Activated CD8-positive, alpha-beta memory T cell treated with anti-CD3 and anti-CD28 coated beads, Interleukin-2, amount 50 U/mL, for 24 hours (primary cell): ENCODE data around the gene SRCIN1.
A peak's percentile ranks its signal among the peaks of the same experiment; 100 is the strongest.

Experiments
- DNase-seq: peaks from one replicate; pipeline ENCODE4 v3.0.0-alpha.2; 2020; ENCODE audit errors: extremely low read depth

Gene SRCIN1

DNA sequence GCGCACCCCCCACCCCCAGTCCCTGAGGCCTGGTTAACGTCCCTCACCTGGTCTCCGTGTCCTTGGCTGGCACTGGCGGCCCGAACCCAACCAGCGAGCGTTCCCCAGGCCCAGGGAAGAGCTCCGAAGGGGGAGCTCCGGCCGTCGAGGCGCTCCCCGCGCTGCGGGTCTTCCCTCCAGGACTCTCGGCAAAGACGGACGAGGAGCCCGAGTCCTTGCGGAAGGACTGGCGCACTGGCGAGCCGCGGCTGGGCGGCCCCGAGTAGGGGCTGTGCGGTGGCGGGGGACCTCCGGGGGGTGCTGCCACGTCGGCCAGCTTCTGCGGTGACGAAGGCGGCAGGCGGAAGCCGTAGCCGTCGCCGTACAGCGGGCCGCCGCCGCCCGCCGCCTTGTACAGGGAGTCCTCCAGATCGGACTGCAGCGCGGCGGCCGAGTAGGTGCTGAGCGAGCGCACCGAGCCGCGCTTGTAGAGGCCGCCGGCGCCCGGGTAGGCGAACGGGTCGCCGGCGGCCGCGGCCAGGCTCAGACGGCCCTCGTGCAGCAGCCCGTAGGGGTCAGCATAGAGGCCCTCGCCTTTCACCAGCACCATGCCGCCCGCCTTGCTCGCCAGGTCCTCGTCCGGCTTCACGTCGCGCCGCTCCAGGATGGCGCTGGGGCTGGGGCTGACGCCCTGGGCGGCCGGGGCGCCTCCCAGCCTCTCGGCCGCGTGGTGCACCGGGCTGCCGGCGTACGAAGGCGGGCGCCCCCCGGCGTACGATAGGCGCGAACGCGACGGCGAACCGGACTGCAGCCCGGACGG, 44.1 kb downstream of the SRCIN1 start:
- no peak for DNase-seq

DNA sequence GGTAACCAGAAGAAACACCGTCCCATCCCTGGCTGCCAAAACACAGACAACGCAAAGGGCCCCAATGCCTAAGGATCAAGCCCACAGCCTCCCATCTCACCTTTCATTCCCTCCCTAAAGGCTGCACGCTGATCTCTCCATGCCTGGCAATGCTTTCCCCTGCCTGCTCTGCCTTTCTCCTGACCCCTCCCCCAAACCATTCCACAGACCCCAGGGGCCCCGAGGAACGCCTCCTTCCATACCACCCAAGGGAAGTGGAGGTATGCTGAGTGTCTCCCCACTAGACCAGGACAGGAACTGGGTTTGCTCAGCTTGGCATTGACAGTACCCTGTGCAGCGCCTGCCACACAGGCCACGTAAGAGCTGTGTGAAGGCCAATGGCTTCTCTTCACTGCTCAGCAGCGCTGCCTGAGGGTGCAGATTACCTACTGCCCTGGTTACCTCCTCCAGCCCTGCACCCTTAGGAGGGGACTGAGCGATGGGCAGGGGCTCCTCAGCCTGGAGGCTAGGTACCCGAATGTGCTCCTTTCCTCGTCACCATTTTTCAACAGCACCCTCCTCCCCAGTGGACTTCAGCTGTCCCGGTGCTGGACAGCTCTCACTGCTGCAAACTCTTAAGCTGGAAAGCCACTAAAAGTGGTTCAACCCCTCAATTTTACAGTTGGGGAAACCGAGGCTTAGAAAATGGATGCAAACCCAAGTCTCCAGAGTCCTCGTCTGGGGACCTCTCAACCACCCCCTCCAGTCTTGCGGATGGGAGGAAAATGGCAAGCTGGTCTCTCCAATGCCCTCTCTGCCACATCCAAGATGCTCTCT, 45.0 kb downstream of the SRCIN1 start:
- no peak for DNase-seq

DNA sequence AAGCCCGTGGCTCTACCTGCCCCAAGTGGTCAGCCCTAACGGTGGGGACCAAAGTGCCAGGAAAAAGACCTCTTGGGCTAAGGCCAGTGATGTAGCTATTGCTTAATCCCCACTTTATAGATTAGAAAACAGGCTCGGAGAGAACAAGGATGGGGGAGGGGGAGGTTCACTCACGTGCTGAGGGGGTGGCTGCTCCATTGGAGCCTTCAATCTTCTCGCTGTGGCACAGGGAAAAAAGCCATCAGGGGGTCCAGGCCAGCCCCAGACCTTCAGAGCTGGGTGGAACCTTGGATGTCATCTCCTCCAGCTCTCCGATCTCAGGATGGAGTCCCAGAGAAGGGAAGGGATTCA, 45.9 kb downstream of the SRCIN1 start:
- DNase-seq = no peak

DNA sequence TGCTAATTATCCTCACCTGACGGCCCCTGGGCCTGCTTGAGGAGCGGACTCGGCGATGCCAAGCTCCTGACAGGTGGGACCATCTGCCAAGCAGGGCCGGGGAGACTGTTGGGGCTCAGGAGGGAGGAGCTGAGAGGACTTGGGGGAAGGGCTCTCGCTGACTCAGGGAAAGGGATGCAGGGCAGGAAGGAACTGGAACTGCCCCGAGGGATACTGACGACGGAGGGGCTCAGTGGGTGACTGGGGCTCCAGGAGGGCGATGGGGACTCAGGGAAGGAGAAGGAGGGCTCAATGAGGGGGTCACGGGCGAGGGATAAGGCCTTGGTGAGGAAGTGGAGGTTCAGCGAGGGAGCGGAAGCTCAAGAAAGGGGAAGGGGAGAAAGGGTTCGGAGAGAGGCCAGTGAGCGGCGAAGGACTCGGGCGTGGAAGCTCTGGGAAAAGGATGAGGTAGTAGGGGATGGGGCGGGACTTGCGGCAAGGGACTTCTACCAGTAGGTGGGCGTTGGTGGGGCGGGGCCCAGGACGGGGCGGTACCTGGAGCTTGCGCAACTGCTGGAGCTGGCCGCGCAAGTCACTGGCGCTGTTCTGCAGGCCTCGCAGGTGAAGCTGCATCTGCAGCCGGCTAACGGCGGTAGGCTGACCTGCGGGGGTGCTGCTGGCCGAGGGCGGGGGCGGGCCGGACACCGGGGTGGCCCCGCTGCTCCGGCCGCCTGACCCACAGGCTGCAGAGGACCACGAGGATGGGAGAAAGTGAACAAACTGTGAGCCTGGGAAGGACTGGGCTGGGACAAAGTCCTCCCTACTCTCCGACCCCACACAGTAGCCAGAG, 46.5 kb downstream of the SRCIN1 start:
- DNase-seq = peak; percentile 76

DNA sequence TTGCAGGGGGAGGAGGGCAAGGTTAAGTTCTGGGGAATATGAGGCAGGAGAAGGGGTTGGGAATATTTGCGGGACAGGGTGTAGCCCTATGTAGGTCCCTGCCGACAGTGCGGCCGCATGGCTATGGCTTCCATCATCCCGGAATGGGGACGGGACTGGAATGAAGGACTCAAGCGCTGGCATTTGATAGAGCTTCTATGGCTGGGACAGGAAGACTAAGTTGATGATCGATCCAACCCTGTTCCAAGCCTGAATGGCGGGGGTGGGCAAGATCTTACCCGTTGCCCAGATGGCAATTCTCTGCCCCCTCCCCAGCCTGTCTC, 47.1 kb downstream of the SRCIN1 start:
- no peak for DNase-seq

DNA sequence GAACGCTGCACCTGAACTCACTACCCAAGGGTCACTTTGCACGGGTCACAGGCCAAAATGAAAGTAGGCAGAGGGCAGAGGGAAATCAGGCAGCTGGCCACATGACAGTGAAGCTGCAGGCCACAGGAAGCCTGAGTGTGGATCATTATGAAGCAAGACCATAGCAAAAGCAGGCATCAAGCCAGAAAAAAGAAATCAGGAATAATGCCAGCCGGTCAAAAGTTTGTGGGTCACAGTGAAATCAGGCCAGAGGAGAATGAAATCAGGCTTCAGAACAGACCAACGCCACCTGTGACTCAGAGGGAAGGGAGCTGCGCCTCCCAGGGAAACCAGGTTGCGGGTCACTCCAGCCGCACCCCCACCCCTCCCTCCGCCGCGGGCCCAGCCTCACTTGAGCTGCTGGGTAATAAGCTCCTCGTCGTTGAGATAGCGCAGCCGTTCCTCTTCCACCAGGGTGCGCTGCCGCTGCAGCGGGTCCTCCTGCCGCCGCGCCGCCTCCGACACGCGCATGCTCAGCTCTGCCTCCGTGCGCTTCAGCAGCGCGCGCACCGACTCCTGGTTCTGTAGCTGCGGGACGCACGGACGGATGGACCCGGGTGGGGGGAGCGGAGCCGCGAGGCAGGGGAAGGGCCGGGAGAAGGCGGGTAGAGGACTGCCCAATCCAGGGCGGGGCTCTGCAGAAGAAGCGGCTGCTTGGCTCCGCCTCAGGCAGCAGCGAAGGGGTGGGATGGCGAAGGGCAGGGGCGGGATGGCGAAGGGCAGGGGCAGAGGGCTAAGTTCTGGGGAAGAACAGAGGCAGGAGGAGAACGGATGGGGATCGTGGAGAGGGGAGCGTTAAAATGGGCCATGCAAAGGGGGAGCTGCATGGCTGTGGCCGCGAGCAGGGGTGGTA, 47.7 kb downstream of the SRCIN1 start:
- DNase-seq = peak; percentile 66

DNA sequence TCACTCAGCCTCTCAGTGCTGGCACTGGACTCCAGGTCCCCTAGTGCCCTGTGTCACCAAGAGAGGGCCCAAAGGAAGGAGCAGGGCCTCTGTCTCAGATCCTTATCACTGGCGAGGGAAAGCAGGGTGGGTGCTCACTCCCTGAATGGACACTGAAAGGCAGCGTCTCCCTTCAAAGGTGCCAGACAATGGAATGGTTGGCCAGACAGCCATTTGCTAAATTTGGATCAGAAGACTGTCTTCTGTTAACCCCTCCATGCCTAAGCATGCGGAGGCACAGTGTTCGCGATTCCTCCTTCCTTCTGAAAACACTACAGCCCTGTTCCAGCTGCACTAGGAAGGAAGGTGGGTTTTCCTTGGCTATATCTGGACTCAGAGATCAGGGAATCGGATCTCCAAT, 48.4 kb downstream of the SRCIN1 start:
- DNase-seq = no peak

DNA sequence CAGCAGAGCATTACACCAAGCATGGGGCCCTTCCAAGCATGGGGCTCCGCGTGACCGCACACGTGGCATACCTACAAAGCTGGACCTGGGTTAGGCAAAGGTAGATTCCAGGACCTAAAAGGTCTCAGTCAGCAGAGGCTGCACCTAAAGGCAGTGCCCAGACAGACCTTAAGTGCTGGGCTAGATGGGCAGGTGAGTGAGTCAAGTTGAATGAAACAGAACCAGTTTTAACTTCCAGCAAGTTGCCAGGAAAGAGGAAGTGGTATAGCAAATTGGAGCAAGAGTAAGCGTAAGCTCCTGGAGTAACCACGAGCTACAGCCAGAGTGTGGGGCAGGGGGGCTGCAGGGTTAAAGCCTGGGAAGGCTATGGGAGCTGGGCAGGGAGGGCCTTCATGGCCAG, 49.5 kb downstream of the SRCIN1 start:
- no peak for DNase-seq

DNA sequence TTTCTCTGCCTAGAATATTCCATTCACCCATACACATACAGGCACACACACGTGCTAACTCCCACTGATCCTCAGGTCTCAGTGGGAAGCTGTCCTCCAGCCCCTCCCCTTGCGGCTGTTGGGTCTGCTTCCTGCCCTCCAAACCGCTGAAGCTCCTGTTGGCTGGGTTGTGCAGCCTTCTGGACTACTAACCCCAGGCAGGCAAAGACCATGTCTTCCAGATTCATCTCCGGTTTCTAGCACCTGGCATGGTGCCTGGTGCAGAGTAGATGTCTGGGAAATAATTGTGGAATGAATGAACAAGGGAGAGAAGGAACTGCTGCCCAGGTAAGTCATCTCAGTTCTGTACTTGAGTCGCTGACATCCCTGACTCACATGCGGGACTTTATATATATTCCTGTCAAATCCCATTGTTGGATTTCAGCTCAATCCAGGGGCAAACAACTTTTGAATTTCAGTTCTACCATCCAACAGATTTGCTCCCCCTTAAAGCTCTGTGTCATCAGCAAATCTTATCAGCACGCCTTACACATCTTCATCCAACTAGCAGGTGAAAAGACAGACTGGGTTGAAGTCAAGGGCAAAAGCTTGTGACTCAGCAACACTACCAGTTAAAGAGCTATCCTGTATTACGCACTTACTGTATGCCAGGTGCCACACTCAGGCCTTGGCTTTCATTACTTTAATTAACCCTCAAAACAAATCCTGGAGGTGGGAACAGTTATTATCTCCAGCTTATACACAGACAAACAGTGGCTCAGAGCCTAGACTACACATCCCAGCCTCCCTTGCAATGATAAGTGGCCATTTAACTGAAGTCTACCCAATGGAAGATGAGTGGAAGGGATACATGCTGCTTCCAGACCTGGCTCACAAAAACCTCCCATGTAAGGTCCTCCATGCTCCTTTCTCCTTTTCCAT, 51.1 kb downstream of the SRCIN1 start:
- DNase-seq = no peak

DNA sequence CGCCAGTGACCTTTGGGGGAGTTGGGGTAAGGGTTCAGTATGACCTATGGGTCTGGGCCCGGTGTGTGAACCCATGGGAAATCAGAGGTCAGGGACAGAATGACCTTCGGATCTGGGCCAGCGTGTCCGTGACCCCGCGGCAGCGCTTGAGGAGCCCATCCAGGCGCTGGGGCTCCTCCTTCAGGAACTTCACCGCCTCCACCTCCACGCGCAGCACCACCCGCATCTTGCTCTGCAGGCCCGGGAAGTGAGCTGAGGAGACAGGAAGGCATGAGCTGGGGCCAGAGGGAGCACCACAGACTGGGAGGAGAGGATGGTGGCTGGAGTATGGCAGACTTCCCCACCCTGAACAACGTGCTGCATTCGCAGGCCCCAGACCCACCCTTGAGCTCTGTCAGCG, 53.4 kb downstream of the SRCIN1 start:
- no peak for DNase-seq

DNA sequence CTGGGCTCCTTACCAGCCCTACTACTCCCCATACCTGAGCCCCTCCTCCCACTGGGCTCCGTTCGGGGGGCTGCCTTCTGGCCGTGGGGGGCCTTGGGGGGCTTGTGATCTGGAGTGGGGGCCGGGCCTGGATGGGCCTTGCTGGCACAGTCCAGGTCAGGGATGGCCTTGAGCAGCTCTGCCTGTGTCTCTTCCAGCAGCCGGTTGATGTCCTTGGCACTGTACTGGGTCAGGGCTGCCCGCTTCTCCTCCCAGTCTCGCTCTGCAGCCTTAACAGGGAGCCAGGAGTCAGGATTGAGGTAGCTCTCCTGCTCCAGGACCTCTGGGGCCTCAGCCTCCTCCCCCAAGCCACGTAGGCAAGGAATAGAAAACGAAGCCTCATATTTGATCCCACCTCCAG, 54.6 kb downstream of the SRCIN1 start:
- no peak for DNase-seq

DNA sequence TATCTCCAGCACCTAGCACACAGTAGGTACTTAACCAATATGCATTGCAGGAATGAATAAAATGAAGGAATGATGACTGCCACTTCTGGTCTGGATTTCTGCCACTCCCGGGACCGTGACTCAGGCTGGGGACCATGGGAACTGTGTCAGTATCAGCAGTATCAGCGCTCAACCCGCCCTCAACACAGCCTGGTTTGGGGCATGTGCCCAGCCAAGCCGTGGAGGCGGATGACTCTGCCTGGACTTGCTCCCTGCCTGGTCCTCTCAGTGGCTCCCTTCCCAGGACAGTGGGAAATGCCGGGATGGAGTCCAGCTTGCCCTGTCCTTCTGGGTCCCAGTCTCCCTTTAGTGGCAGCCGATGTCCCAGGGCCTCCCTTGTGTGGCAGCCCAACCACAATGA, 55.1 kb downstream of the SRCIN1 start:
- no peak for DNase-seq

DNA sequence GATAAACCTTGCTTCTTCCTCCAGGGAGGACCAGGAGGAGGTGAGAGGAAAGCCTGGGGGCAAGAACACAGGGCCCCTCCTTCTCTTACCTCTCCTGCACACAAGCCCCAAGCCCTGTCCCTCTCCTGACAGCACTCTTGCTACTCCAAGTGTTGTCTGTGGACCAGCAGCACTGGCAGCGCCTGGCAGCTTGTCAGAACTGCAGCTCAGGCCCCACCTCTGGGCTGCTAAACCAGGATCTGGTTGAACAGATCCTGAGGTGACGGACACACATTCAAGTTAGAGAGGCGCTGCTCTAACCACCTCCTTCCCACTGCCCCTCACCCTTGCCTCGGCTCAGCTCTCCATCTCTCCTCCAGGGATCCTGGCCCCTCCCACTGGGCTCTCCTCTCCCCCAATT, 56.5 kb downstream of the SRCIN1 start:
- DNase-seq = no peak

DNA sequence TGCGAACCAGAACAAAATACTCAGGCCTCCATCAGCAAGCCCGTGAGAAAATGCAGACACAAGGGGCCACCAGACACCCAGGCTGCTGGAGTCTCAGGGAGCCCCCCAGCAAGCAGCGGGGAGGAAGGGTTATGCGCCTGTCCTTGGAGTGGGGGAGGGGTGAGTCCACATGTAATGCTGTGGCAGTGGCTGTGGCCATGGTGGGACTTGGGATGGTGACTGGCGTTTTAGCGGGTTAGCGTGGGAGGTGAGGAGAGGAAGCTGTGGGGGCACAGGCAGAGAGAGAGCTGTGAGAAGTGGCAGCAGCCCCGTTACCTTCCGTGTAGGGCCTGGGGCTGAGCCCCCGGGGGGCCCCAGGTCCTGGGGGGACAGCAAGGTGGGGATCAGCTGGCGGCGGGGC, 58.3 kb downstream of the SRCIN1 start:
- DNase-seq = no peak

DNA sequence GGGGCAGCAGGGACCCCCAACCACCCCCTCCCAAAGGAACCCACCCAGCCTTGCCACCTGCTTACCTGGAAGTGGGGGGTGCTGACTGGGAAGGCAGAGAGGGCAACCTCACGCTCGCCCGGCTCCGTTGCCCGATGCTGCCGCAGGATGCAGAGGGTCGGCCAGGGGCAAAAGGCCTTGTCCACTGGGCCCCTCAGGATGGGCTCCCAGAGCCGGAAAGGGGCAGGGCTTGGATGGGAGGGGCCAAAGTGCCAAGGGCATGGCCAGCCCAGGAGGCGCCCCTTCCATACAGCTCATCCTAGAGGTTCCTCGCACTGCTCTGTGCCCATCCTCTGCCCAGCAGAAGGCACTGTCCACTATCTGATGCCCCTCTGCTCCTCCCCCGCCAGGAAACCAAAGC, 59.4 kb downstream of the SRCIN1 start:
- DNase-seq = no peak

DNA sequence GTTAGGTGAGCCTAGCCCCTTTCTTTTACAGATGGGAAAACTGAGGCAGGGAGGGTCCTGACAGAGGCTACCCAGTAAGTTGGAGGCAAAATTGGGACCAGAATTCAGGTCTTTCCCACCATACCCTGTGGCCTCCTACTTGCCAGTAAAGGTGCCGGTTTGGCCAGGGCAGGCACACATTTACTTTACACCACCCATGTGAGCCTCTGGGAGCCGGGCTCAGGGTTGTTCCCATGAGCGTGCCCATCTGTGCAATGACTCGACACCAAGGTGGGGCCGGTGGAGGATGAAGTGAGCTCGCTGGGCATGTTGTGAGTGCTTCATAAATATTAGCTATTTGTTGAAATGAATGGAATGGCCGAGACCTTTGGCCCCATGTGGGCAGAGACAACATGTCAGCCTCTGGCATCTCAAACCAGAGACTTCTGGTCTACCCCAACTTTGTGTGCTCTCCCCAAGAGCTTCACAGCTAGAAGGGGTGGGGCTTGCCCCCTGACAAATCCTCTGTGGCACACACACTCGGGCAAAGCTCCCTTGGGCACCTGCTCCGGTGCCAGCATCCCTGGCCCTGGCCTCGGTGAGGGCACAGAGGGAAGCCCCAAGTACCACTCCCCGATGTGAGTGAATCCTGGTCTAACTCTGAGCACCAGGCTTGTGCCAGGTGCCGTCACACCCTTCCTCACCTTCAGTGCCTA, 60.1 kb downstream of the SRCIN1 start:
- no peak for DNase-seq

DNA sequence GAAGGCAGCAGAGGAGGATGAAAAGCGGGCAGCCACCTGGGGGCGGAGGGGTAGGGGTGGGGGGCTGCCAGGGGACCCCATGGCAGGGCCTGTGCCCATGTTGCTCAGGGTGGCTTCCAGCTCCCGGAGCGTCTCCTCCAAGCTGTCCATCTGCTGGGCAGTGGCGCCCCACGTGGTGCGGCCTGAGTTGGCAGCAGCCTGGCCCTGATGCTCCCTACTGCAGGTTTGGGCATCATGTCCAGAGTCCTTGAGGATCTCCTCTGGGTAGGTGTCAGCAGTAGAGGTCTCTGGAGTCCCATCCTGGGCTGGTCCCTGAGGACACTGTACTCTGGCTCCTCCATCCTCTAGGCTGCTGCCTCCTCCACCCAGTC, 60.9 kb downstream of the SRCIN1 start:
- DNase-seq = no peak

DNA sequence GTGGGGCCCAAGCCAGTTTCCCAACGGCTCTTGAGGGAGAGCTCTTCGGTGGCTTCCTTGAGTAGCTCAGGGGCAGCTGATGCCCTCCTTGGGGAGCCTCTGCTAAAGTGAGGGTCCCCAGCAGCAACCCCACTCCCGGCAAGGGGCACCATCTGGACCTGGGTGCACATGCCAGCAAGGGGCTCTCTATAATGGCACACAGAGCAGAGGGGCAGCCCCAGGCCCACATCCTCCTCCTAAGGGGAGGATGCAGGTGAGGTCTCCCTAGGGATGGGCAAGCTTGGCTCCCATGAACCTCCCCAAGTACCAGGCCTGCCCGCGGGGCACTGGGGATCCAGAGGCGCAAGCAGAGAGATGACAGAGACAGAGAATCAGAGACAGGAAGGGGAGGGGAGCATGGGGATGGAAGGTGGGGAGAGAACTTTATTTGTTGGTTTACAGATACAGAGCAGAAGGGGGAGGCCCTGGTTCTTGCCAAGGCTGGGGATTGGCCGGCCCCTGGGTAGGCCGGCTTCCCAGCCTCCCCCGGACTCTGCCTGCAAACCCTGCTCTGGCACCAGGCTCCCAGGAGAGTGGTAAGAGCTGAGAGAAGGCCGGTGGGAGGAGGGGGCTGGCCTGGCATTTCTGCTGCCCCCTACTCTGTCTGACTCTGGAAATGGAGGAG, 61.4 kb downstream of the SRCIN1 start:
- no peak for DNase-seq

DNA sequence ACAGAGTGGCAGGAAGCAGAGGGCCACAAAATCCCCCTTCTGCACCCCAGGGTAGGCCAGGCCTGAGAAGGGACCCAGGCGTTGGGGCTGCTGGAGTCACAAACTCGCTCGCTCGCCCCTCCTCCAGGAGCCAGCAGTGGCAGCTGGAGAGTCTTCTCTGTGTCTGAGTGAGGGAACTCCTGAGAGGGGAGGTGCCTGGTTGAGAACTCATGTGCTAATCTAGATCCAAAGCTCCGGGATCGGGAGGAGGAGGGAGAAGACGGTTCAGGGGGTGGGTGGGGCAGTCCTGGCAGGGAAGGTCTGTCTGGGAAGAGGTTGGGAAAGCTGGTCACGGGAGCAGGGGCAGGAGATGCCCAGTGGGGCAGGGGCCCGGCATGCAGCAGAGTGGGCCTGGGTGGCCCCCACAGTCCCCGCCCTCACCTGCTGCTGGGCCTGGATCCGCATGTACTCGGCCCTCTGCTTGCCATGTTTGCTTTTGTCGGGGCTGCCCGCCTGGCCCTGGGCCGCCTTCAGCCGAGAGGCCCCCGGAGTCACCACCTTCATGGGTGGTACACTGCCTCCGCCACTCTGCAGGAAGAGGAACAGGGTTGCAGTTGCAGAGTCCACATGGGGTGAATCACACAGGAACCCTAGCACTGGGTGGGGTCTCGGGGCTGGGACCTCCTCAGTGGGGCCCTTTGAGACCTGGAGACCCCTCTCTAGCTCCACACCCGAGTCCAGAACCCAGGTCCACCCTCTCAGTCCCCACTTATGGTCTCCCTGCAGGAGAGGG, 62.2 kb downstream of the SRCIN1 start:
- DNase-seq = no peak
